ENCODE results near the gene NCOR2. TPM values are rescaled to one million over a fixed set of nuclear protein-coding genes. Genes with fewer than 3 reads are reported as not detected.

NCOR2 gene
- total RNA-seq, 8 experiments from 2014 or later, result 17.9 to 125 (median 24.7) TPM

GRCh38 chr12:124551268-124552144, 15.9 kb downstream of the NCOR2 start:
- peak overlapping the region; percentile 64 to 73 for H3K27ac ChIP-seq
- in situ Hi-C loops (cut with MboI; ENCODE audit: low pct_unique_long_range_greater_than_20kb in 2 of 9, low sequenced_read_pairs in 9 of 9, unreplicated experiment in 9 of 9), result loop anchor here in 7 of 9 experiments (25.0 kb wide), 2 partner anchors 186 to 211 kb away; no protein-coding TSS in a partner anchor
- H3K4me1 ChIP-seq (replicated peaks in 1 of 2), result peaks cover 35 to 40% of the 10 kb centered on the region in 2 donors
- WGBS, 10 experiments, result 0 to 100% (median 30%) methylated on average over 1 to 16 of the region's 25 CpGs; no CpG with 5 or more reads in 2 of the 10 experiments
- peak; percentile 51 to 88 (median 82) for ATAC-seq (replicated peaks in 6 of 8)
- no peak overlapping the region for H3K4me3 ChIP-seq

- Histone ChIP-seq H3K27ac (peak overlapping the region; percentile 33 to 73), H3K4me3 (no peak overlapping the region), H3K4me1 (replicated peaks in 1 of 2) (peaks cover 39 to 47% of the 10 kb centered on the region in 2 donors)
- peak in 6 of 8 experiments; percentile 4 to 21 (median 14) for ATAC-seq (replicated peaks in 6 of 8)
- in situ Hi-C loops (cut with MboI; ENCODE audit: low pct_unique_long_range_greater_than_20kb in 2 of 9, low sequenced_read_pairs in 9 of 9, unreplicated experiment in 9 of 9), result loop anchor here in 7 of 9 experiments (25.0 kb wide), 2 partner anchors 187 to 212 kb away; no protein-coding TSS in a partner anchor
- WGBS, 10 experiments, result 20 to 90% (median 67%) methylated on average over 1 to 5 of the region's 11 CpGs; no CpG with 5 or more reads in 3 of the 10 experiments
Measured at GRCh38 chr12:124550123-124551089, 17.0 kb downstream of the NCOR2 start.

GRCh38 chr12:124549629-124550028, 17.8 kb downstream of the NCOR2 start:
- H3K27ac ChIP-seq, result peak overlapping the region in 1 of 2 donors; percentile 73
- H3K4me1 ChIP-seq (replicated peaks in 1 of 2), result peaks cover 47 to 55% of the 10 kb centered on the region in 2 donors
- in situ Hi-C loops (cut with MboI; ENCODE audit: low pct_unique_long_range_greater_than_20kb in 2 of 9, low sequenced_read_pairs in 9 of 9, unreplicated experiment in 9 of 9), result loop anchor here in 8 of 9 experiments (25.0 kb wide), 2 partner anchors 188 to 213 kb away; no protein-coding TSS in a partner anchor
- ATAC-seq (replicated peaks in 6 of 8), result no peak
- no peak overlapping the region for H3K4me3 ChIP-seq
- WGBS, 10 experiments, result 62 to 67% methylated on average over 3 to 9 of the region's 17 CpGs; no CpG with 5 or more reads in 8 of the 10 experiments

- Histone ChIP-seq H3K27ac (no peak overlapping the region), H3K4me3 (no peak overlapping the region), H3K4me1 (replicated peaks in 1 of 2) (peaks cover 54 to 62% of the 10 kb centered on the region in 2 donors)
- ATAC-seq (replicated peaks in 6 of 8), result peak; percentile 2 to 39 (median 18)
- in situ Hi-C loops (cut with MboI; ENCODE audit: low pct_unique_long_range_greater_than_20kb in 2 of 9, low sequenced_read_pairs in 9 of 9, unreplicated experiment in 9 of 9), result loop anchor here in 1 of 9 experiments (25.0 kb wide), 1 partner anchor 188 kb away; no protein-coding TSS in a partner anchor
- WGBS, 10 experiments, result 11 to 80% (median 73%) methylated on average over 1 to 12 of the region's 24 CpGs; no CpG with 5 or more reads in 4 of the 10 experiments
Measured at GRCh38 chr12:124548854-124549378, 18.5 kb downstream of the NCOR2 start.

- in situ Hi-C loops (cut with MboI; ENCODE audit: low pct_unique_long_range_greater_than_20kb in 2 of 9, low sequenced_read_pairs in 9 of 9, unreplicated experiment in 9 of 9), result loop anchor here in 1 of 9 experiments (25.0 kb wide), 1 partner anchor 190 kb away; no protein-coding TSS in a partner anchor
- no peak overlapping the region for H3K27ac ChIP-seq
- H3K4me3 ChIP-seq, result no peak overlapping the region
- H3K4me1 ChIP-seq (replicated peaks in 1 of 2), result peaks cover 67 to 75% of the 10 kb centered on the region in 2 donors
- 92 to 100% (median 100%) methylated on average over 1 to 3 of the region's 3 CpGs; no CpG with 5 or more reads in 3 of the 10 experiments for WGBS, 10 experiments
- ATAC-seq (replicated peaks in 6 of 8), result no peak
Measured at GRCh38 chr12:124547626-124548025, 19.8 kb downstream of the NCOR2 start.

GRCh38 chr12:124545508-124546418, 21.6 kb downstream of the NCOR2 start:
- WGBS, 10 experiments, result 74 to 88% (median 80%) methylated on average over 2 to 7 of the region's 26 CpGs; no CpG with 5 or more reads in 5 of the 10 experiments
- H3K27ac ChIP-seq, result no peak overlapping the region
- H3K4me1 ChIP-seq (replicated peaks in 1 of 2), result peaks cover 61 to 66% of the 10 kb centered on the region in 2 donors
- H3K4me3 ChIP-seq, result no peak overlapping the region
- in situ Hi-C loops (cut with MboI; ENCODE audit: low pct_unique_long_range_greater_than_20kb in 2 of 9, low sequenced_read_pairs in 9 of 9, unreplicated experiment in 9 of 9), result loop anchor here in 1 of 9 experiments (25.0 kb wide), 1 partner anchor 192 kb away; no protein-coding TSS in a partner anchor
- no peak for ATAC-seq (replicated peaks in 6 of 8)

GRCh38 chr12:124544983-124545382, 22.4 kb downstream of the NCOR2 start:
- Histone ChIP-seq H3K4me1 (replicated peaks in 1 of 2) (peaks cover 53 to 58% of the 10 kb centered on the region in 2 donors), H3K4me3 (no peak overlapping the region), H3K27ac (peak overlapping the region; percentile 75 to 84)
- no peak for ATAC-seq (replicated peaks in 6 of 8)
- WGBS, 10 experiments, result 60 to 85% (median 66%) methylated on average over 4 to 6 of the region's 8 CpGs; no CpG with 5 or more reads in 7 of the 10 experiments
- in situ Hi-C loops (cut with MboI; ENCODE audit: low pct_unique_long_range_greater_than_20kb in 2 of 9, low sequenced_read_pairs in 9 of 9, unreplicated experiment in 9 of 9), result loop anchor here in 1 of 9 experiments (25.0 kb wide), 1 partner anchor 192 kb away; no protein-coding TSS in a partner anchor

GRCh38 chr12:124544311-124544970, 23.0 kb downstream of the NCOR2 start:
- peaks cover 49 to 57% of the 10 kb centered on the region in 2 donors for H3K4me1 ChIP-seq (replicated peaks in 1 of 2)
- H3K4me3 ChIP-seq, result no peak overlapping the region
- WGBS, 10 experiments, result 30 to 47% (median 43%) methylated on average over 1 to 4 of the region's 16 CpGs; no CpG with 5 or more reads in 6 of the 10 experiments
- peak overlapping the region; percentile 75 to 84 for H3K27ac ChIP-seq
- ATAC-seq (replicated peaks in 6 of 8), result peak; percentile 30 to 76 (median 52)
- in situ Hi-C loops (cut with MboI; ENCODE audit: low pct_unique_long_range_greater_than_20kb in 2 of 9, low sequenced_read_pairs in 9 of 9, unreplicated experiment in 9 of 9), result loop anchor here in 1 of 9 experiments (25.0 kb wide), 1 partner anchor 193 kb away; no protein-coding TSS in a partner anchor

GRCh38 chr12:124543590-124544310, 23.7 kb downstream of the NCOR2 start:
- WGBS, 10 experiments, result 0 to 20% (median 6%) methylated on average over 2 to 6 of the region's 37 CpGs; no CpG with 5 or more reads in 5 of the 10 experiments
- Histone ChIP-seq H3K4me1 (replicated peaks in 1 of 2) (peaks cover 47 to 57% of the 10 kb centered on the region in 2 donors), H3K27ac (peak overlapping the region; percentile 75 to 84), H3K4me3 (peak overlapping the region in 2 of 5 donors; percentile 4 to 11)
- in situ Hi-C loops (cut with MboI; ENCODE audit: low pct_unique_long_range_greater_than_20kb in 2 of 9, low sequenced_read_pairs in 9 of 9, unreplicated experiment in 9 of 9), result loop anchor here in 1 of 9 experiments (25.0 kb wide), 1 partner anchor 194 kb away; no protein-coding TSS in a partner anchor
- peak; percentile 1 to 70 (median 53) for ATAC-seq (replicated peaks in 6 of 8)

GRCh38 chr12:124543052-124543589, 24.3 kb downstream of the NCOR2 start:
- H3K4me1 ChIP-seq (replicated peaks in 1 of 2), result peaks cover 49 to 60% of the 10 kb centered on the region in 2 donors
- peak overlapping the region in 2 of 5 donors; percentile 4 to 11 for H3K4me3 ChIP-seq
- peak; percentile 44 to 70 (median 64) for ATAC-seq (replicated peaks in 6 of 8)
- peak overlapping the region; percentile 75 to 84 for H3K27ac ChIP-seq
- WGBS, 10 experiments, result 0 to 60% (median 0%) methylated on average over 2 to 3 of the region's 20 CpGs; no CpG with 5 or more reads in 7 of the 10 experiments
- in situ Hi-C loops (cut with MboI; ENCODE audit: low pct_unique_long_range_greater_than_20kb in 2 of 9, low sequenced_read_pairs in 9 of 9, unreplicated experiment in 9 of 9), result loop anchor here in 1 of 9 experiments (25.0 kb wide), 1 partner anchor 194 kb away; no protein-coding TSS in a partner anchor

Measured in motor neuron (in vitro differentiated cells).